ENCODE results near the gene ZNF827.
"Not testable (repeated sequence)": the region's sequence is repeated elsewhere in the genome, so short reads cannot be mapped to it uniquely, and the experiment has no call there.

The ZNF827 gene

DNA sequence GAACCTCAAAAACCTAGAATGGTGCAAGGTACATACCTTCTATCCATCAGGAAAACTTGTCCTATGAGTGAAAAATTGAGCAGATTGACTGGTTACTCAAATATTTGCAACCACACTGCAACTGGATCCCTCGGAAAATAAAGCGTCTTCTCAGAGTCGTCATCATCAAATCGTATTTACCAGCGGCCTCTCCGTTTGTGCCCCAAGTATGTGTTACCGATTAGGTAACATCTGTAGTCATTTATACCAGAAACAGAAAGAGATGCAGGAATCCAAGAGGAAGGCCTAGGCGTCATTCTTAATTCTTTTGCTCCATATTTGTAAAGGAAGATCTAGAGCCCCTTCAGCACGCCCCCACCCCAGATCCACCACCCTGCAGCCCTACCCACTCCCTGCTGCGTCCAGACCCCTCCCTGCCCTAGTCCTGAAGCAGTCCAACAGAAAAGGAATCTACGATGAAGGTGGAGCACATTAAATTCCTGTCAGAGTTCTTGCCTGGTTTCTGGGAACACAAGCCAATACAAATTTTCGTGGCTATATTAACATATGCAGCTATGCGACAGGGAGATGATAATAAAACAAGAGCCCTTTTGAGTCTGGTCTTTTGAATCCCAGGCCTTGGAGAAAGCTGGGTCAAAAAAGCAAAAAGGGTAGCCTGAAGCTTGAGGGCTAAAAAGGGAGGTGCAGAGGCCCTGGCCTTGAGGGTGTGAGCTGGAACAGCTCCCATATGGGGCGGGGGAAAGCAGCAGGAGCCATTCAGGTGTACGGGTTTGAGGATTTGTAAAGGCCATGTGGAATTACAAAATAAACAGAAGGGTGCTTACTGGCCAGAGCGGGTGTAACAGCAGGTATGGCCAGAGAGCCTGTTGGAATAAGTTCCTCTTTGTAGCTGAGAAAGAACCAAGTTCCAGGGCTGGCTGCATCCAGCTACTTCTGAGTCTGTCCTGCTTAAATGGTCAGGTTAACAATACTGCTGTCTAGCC lies 77.0 kb downstream of the ZNF827 start:
- no peak for DNase-seq

GRCh38 chr4:145860897-145861296 lies 77.7 kb downstream of the ZNF827 start:
- DNase-seq, result no peak

DNA sequence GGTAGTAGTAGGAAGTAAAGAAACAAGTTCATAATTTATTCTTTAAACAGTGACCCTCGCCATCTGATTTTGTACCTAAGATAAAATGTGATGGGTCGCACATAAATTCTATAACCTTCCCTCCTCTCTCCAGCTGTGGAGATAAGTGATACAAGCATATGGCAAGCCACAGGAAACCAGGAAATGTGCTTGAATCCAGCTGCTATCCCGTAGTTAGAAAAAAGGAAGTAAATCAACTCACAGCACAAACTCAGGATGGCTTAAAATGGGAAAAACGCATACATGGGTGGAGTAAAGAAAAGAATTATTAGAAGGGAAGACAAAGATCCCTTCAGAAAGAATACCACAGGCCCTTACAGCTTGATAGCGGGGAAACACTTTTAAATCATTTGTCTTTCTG lies 78.2 kb downstream of the ZNF827 start:
- no peak for DNase-seq

- DNase-seq, result no peak
Measured at GRCh38 chr4:145859926-145860325, 78.7 kb downstream of the ZNF827 start.

GRCh38 chr4:145859426-145859825 lies 79.2 kb downstream of the ZNF827 start:
- no peak for DNase-seq

- DNase-seq, result no peak
Measured at GRCh38 chr4:145852256-145852839, 86.3 kb downstream of the ZNF827 start.

DNA sequence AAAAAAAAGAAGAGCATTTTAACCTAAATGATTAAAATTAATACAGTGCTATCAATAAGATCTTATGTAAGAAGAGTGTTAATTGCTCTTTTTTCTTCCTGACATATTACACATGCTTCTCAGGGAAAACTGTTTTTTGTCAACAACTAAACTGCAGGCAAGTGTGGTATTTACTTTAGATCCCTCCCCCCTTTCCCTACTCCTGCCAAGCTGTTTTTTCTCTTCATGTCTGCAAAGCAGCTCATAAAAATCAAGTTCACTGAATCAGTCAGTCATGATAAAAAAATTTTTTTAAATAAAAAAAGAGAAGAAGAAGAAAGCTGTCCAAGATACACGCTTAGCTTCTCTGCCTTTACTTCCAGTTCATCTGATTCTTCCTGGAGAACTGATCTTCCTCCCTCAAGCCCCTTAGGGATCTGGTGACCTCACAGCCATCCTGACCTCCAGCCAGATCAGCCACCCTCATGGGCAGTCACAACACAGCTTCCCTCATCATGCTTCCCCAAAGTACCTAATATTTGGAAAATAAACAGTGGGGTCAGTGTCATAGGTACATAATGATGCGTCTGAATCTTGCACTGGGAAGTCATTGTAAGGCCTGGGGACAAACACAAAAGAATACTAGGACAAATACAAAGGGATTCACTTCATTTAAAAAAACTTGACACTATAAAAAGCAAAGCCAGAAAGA lies 87.0 kb downstream of the ZNF827 start:
- no peak for DNase-seq

DNA sequence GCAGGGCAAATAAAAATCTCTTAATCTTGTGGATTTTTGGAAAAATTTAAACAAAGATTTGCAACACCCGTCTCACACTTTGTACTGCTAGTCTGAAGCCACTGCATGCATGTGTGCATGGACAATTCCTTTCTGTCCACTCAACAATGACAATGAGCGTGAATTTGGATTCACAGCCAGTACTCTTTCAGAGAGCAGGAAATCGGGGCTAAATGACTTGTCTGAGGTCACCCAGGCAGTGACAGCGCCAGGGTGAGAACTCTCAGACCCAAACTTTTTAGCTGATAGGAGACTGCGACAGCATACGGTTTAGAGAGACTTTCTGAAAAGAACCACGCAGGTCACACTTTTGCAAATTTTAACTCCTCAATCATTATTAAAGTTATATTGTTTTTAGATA lies 90.9 kb downstream of the ZNF827 start:
- no peak for DNase-seq

- DNase-seq, result no peak
Measured at GRCh38 chr4:145845118-145845517, 93.5 kb downstream of the ZNF827 start.

DNA sequence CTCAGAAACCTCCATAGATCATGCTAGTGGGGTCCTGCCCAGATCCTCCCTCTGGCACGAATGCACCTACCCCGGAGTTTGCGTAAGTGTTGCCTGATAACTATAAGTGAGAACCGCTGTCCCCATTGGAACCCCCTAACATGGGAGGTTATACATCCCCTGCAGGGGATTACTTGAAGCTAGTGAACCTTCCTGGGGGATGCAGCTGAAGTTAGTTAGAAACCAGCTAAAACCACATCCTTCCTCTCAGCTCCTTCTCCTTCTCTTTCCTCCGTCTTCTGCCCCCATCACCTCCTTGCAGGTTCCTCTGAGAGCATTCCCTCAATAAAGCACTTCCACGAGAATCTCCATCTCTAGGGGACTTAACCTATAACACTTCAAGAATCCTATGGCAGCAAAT lies 95.0 kb downstream of the ZNF827 start:
- no peak for DNase-seq

- DNase-seq, result no peak
Measured at GRCh38 chr4:145843148-145843547, 95.5 kb downstream of the ZNF827 start.

DNA sequence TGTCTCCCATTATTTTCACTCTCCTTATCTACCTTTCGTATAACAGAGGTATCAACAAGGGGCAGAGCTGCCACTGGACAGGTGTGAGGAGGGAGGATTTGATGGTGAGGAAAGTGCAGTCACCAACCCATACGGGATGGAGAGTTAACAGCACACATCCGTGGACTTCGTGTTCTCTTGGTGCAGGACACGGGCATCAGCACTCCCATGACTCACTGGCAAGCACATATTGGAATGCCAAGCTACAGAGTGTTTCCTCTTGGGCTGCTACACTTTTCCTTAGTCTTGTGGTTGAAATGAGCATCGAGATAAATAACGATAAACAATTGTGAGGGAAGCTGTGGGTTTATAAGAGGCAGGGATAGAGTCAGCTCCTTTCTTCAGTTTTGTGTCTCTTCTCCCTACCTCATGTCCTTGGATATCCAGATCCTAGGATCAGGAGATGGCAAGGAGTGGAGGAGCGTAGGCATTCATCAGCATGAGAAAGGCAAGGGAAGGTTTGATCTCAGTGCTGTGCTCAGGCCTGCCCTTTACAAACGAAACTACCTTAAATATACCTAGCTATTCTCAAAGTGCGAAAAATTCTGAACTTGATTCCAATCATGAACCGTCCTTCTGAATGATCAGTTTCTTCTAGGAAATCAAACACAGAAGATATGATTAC lies 96.3 kb downstream of the ZNF827 start:
- DNase-seq, result no peak

GRCh38 chr4:145840801-145841200 lies 97.8 kb downstream of the ZNF827 start:
- no peak for DNase-seq

DNA sequence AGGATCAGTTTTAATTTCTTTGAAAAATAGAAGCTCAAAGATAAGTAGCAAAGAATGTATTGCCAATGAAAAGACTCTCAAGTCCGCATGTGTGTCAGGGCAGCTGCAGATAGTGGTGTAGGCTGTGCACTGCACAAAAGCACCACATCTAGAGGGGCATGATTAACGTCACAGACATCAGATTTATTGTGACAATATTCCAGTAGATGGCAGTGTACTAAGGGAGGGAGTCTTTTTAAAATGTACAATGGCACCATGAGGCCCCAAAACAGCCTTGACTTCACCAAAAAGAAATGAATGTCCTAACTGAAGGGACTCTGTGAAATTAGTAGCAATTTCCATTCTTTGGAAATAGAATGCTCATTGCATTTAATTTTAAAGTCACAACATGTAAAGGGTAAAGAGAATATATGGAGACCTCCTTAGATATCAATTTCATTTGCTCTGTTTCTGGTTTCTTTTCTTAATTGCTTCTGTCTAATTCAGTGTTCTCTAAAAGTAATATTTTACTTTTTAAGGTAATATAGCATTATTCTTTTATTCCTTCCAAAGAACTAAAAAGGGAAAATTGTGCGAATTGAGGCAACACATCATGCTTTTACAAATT lies 98.4 kb downstream of the ZNF827 start:
- DNase-seq, result no peak

DNA sequence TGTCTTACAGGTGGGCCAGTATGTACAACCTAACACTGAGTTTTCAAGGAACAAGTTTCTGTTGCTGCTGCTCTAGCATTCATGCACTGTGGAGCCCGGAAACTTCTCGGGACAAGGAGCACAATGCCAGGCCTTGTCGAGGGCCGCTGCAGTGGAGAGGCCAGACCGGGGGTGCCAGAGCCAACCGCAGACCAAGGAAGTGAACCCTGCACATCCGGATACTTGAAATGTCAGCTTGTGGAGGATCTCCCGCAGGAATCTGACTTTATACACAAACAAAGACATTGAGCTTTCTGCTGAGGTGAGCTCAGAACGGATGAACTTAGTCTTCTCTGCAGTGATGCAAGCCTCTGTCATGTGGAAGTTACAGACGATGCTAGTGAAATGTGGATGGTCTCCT lies 99.5 kb downstream of the ZNF827 start:
- no peak for DNase-seq

DNA sequence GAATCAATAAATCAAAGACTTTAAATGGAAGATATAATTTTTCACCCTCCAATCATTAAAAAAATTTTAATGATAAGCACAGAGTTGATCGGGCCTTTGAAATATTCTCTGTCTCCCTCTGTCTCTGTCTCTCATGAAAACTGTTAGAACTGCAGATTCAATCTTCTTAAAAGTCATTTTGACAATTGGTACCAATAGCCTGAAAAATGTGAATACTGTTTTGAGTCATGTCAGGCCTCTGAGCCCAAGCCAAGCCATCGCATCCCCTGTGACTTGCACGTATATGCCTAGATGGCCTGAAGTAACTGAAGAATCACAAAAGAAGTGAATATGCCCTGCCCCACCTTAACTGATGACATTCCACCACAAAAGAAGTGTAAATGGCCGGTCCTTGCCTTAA lies 106.2 kb downstream of the ZNF827 start:
- DNase-seq, result not testable (repeated sequence)

GRCh38 chr4:145830699-145831098 lies 107.9 kb downstream of the ZNF827 start:
- DNase-seq, result no peak

DNA sequence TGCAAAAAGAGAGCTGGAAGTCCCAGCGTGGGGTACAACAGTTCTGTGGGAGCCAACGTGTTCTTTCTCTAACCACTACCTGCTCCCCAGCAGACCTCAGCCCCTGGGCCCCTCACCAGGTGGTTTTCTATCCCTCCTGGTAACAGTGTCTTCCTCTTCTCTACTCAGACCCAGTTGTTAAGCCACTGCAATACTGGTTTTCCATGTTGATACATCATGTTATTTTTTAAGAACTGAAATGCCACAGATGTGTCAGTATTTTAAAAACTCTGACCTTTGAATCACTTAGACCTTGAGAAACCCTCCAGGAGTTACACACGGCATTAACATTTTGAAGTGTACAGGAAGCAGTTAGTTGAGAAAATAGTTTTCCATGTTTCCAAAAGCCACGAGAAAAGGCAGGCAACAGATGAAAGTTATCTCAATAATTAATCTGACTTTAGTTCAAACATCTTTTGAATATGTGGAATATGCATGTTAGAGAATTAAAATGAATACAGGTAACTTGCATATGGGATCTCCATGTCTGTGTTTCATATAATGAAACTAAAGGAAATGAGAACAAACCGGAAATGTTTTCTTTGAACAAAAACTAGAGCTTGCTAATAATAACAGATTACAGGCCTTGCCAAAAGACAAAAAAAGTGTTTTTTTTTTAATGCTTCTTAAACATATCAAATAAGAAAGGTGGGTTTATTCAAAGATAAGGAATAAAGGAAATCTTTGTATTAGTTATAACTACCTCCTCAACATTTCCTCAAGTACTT lies 108.8 kb downstream of the ZNF827 start:
- no peak for DNase-seq

DNA sequence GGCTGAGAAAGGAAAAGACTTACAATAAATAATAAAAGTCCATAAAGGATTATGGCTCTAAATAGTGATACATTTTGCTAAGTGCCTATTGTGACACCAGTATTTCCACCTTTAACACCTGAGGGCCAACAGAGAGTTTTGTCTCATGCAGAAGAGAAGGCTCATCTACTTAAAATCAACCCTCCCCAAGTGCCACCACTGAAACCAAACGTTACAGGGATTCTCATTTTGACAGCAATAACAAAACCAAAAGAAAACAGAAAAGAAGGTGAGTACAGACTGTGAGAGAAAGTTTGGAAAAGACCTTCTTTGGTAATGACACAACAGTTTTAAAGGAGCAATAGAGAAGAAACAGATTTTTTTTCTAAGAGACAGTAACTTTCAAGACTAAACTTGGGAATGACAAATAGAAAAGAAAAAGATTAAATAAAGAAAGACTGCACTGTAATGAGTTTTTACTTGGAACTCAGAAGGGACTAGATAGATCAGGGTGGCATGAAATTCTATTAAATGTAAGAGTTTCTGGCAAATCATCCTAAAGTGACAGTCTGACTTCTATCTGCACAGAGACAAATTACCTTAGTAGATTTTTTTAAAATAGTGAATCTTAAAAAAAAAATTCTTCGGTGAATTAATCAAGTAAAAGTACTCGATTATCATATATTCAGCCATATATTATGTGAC lies 109.7 kb downstream of the ZNF827 start:
- DNase-seq, result no peak

GRCh38 chr4:145827885-145828284 lies 110.7 kb downstream of the ZNF827 start:
- no peak for DNase-seq

GRCh38 chr4:145825255-145825654 lies 113.4 kb downstream of the ZNF827 start:
- DNase-seq, result no peak

Measured in activated CD8-positive, alpha-beta memory T cell treated with anti-CD3 and anti-CD28 coated beads, Interleukin-2, amount 50 U/mL, for 4 hours (primary cell).